HepG2 (cell line): ENCODE data around the gene TELO2.

ENCODE experiments used
- CTCF ChIP-seq: sonication (generic); formaldehyde crosslinking; IDR thresholded peaks from 2 replicates; pipeline ENCODE4 v1.5.0; 2020; ENCODE audit warnings: mild to moderate bottlenecking, missing genetic modification reagents, moderate library complexity
- IRF1 ChIP-seq: sonication (generic); formaldehyde crosslinking; IDR thresholded peaks from 2 replicates; pipeline ENCODE4 v1.4.0; 2020; ENCODE audit warnings: low read depth, mild to moderate bottlenecking, missing genetic modification reagents
- MAX ChIP-seq: IDR thresholded peaks from 2 replicates; pipeline ENCODE4 v1.6.1; 2012; ENCODE audit warnings: inconsistent platforms
- POLR2AphosphoS5 ChIP-seq: IDR thresholded peaks from 2 replicates; pipeline ENCODE4 v1.6.1; 2012; ENCODE audit warnings: low read depth, low read length
- USF2 ChIP-seq, 2 experiments: sonication (generic) in 1 of 2; formaldehyde crosslinking in 1 of 2; IDR thresholded peaks; 2 replicates each; pipeline versions ENCODE4 v1.5.1 to v1.6.1; 2011 to 2020; ENCODE audit warnings: borderline replicate concordance in 1 of 2, low read depth in 1 of 2, low read length in 1 of 2, mild to moderate bottlenecking in 1 of 2, missing genetic modification reagents in 1 of 2, moderate library complexity in 1 of 2
- ZFP36L2 ChIP-seq: sonication (generic); formaldehyde crosslinking; IDR thresholded peaks from 2 replicates; pipeline ENCODE4 v1.4.0; 2020; ENCODE audit warnings: missing genetic modification reagents

- TF ChIP-seq POLR2AphosphoS5, result no peak
- TF ChIP-seq CTCF (CRISPR knock-in tag), result no peak
- TF ChIP-seq USF2 (IDR thresholded peaks at IDR 0.05; ENCODE audit: low read depth, low read length), result no peak
- TF ChIP-seq USF2 (CRISPR knock-in tag; IDR thresholded peaks at IDR 0.05; ENCODE audit: borderline replicate concordance), result no peak
- no peak for TF ChIP-seq ZFP36L2
- no peak for TF ChIP-seq IRF1
- no peak for TF ChIP-seq MAX
These were observed 18.9 kb upstream of the TELO2 start for GRCh38 chr16:1474082-1474795.
